ENCODE measurements around the gene NCMAP. TPM values are rescaled to one million over a fixed set of nuclear protein-coding genes. Genes with fewer than 3 reads are reported as not detected.
A peak's percentile ranks its signal among the peaks of the same experiment; 100 is the strongest.

NCMAP gene
- polyA plus RNA-seq, 1 donor from 2014 or later: not detected

- no peaks in the 10 kb centered on the region for H3K36me3 Mint-ChIP-seq
- no peaks in the 10 kb centered on the region for H3K9me3 Mint-ChIP-seq
Measured at GRCh38 chr1:24606296-24606605, 50.4 kb downstream of the NCMAP start.

GRCh38 chr1:24606621-24607020 lies 50.7 kb downstream of the NCMAP start:
- Mint-ChIP-seq H3K9me3 (no peaks in the 10 kb centered on the region), H3K27ac (no peak overlapping the region)

More at GRCh38 chr1:24606296-24606605, 50.4 kb downstream of the NCMAP start:
- Mint-ChIP-seq H3K4me1 (peaks cover 0 to 4% (median 0%) of the 10 kb centered on the region in 3 donors), H3K4me3 (no peak overlapping the region), H3K27ac (no peak overlapping the region), H3K27me3 (peaks cover 3% of the 10 kb centered on the region)

GRCh38 chr1:24609949-24610517 lies 54.1 kb downstream of the NCMAP start:
- no peak overlapping the region for H3K4me3 Mint-ChIP-seq
- no peaks in the 10 kb centered on the region for H3K4me1 Mint-ChIP-seq
- no peaks in the 10 kb centered on the region for H3K9me3 Mint-ChIP-seq
- H3K36me3 Mint-ChIP-seq: no peaks in the 10 kb centered on the region
- H3K27me3 Mint-ChIP-seq: peaks cover 3% of the 10 kb centered on the region
- H3K27ac Mint-ChIP-seq: no peak overlapping the region

More at GRCh38 chr1:24606621-24607020, 50.7 kb downstream of the NCMAP start:
- H3K36me3 Mint-ChIP-seq: no peaks in the 10 kb centered on the region
- H3K27me3 Mint-ChIP-seq: peaks cover 3% of the 10 kb centered on the region
- H3K4me1 Mint-ChIP-seq: peaks cover 0 to 4% (median 0%) of the 10 kb centered on the region in 3 donors
- no peak overlapping the region for H3K4me3 Mint-ChIP-seq

GRCh38 chr1:24619376-24619775 lies 63.5 kb downstream of the NCMAP start:
- Mint-ChIP-seq H3K4me3 (no peak overlapping the region), H3K36me3 (no peaks in the 10 kb centered on the region), H3K9me3 (no peaks in the 10 kb centered on the region), H3K4me1 (no peaks in the 10 kb centered on the region), H3K27ac (no peak overlapping the region), H3K27me3 (peaks cover 3% of the 10 kb centered on the region)

- H3K27me3 Mint-ChIP-seq: peaks cover 3% of the 10 kb centered on the region
- H3K36me3 Mint-ChIP-seq: no peaks in the 10 kb centered on the region
Measured at GRCh38 chr1:24620678-24621077, 64.8 kb downstream of the NCMAP start.

GRCh38 chr1:24621121-24621520 lies 65.2 kb downstream of the NCMAP start:
- Mint-ChIP-seq H3K27me3 (peaks cover 3% of the 10 kb centered on the region), H3K4me1 (no peaks in the 10 kb centered on the region)

More at GRCh38 chr1:24620678-24621077, 64.8 kb downstream of the NCMAP start:
- H3K4me3 Mint-ChIP-seq: no peak overlapping the region
- H3K4me1 Mint-ChIP-seq: no peaks in the 10 kb centered on the region
- H3K27ac Mint-ChIP-seq: no peak overlapping the region
- no peaks in the 10 kb centered on the region for H3K9me3 Mint-ChIP-seq

GRCh38 chr1:24622218-24622617 lies 66.3 kb downstream of the NCMAP start:
- H3K27ac Mint-ChIP-seq: no peak overlapping the region
- no peak overlapping the region for H3K4me3 Mint-ChIP-seq
- no peaks in the 10 kb centered on the region for H3K9me3 Mint-ChIP-seq
- no peaks in the 10 kb centered on the region for H3K36me3 Mint-ChIP-seq
- peaks cover 2% of the 10 kb centered on the region for H3K27me3 Mint-ChIP-seq
- H3K4me1 Mint-ChIP-seq: no peaks in the 10 kb centered on the region

More at GRCh38 chr1:24621121-24621520, 65.2 kb downstream of the NCMAP start:
- H3K36me3 Mint-ChIP-seq: no peaks in the 10 kb centered on the region
- no peaks in the 10 kb centered on the region for H3K9me3 Mint-ChIP-seq
- no peak overlapping the region for H3K27ac Mint-ChIP-seq
- H3K4me3 Mint-ChIP-seq: no peak overlapping the region

GRCh38 chr1:24632832-24633175 lies 76.9 kb downstream of the NCMAP start:
- Mint-ChIP-seq H3K4me1 (peaks cover 2 to 4% (median 3%) of the 10 kb centered on the region in 3 donors), H3K36me3 (peaks cover 2% of the 10 kb centered on the region), H3K9me3 (no peaks in the 10 kb centered on the region), H3K4me3 (no peak overlapping the region), H3K27ac (no peak overlapping the region), H3K27me3 (peaks cover 8% of the 10 kb centered on the region)

DNA sequence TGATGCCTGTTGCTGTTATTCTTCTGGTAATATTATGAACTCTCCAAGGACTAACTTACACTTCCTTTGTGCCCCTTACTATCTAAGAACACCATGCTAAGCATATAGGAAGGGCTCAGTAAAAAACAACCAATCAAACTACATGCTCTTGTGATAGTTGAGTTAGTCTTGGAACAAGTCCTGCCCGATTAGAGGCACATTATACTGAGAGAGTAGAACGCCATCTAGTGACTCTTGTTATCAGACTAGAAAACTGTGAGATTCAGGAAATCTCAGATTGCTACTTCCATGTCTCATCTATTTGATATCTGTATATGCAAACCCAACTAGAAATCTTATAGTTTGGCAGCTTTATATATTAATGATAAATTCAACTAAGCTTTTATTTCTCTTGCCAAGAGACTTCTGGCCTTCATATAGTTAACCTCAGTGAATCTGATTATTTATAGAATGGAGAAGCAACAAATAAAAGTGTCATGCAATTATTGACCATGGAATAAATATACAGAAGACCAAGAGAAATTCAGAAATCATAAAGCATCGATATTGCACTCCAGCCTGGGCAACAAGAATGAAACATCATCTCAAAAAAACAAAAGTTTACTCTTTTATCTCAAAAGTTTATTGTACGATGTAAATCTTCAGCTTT lies 79.4 kb downstream of the NCMAP start:
- Mint-ChIP-seq H3K4me3 (no peak overlapping the region), H3K27ac (no peak overlapping the region), H3K36me3 (peaks cover 1% of the 10 kb centered on the region), H3K4me1 (peaks cover 2 to 8% (median 3%) of the 10 kb centered on the region in 3 donors), H3K27me3 (peaks cover 2% of the 10 kb centered on the region), H3K9me3 (no peaks in the 10 kb centered on the region)

- H3K4me1 Mint-ChIP-seq: peaks cover 9 to 14% (median 10%) of the 10 kb centered on the region in 3 donors
- peak overlapping the region in 1 of 4 donors; percentile 28 for H3K4me3 Mint-ChIP-seq
- H3K36me3 Mint-ChIP-seq: peaks cover 1% of the 10 kb centered on the region
- H3K27me3 Mint-ChIP-seq: peaks cover 2% of the 10 kb centered on the region
- no peak overlapping the region for H3K27ac Mint-ChIP-seq
- H3K9me3 Mint-ChIP-seq: no peaks in the 10 kb centered on the region
Measured at GRCh38 chr1:24636661-24637357, 80.9 kb downstream of the NCMAP start.

- Mint-ChIP-seq H3K27ac (peak overlapping the region in 1 of 3 donors; percentile 91), H3K9me3 (no peaks in the 10 kb centered on the region), H3K27me3 (peaks cover 2% of the 10 kb centered on the region), H3K4me1 (peaks cover 12 to 20% (median 14%) of the 10 kb centered on the region in 3 donors), H3K36me3 (peaks cover 1% of the 10 kb centered on the region), H3K4me3 (peak overlapping the region in 3 of 4 donors; percentile 0 to 92 (median 15))
Measured at GRCh38 chr1:24639094-24639493, 83.2 kb downstream of the NCMAP start.

DNA sequence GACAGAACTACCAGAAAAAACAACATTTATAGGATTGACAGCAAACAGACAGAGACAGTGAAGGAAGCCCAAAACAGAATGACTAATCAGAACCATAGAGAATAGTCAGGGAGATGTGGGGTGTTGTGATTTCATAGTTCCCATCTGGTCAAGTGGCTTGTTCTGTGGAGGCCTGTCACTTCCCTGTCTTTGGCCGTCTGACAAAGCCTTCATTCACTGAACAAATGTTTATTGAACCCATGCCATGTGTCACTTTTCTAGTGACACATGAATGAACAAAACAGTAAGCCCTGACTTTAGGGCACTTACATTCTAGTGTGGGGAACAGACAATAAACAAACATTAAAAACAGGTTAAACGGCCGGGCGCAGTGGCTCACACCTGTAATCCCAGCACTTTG lies 84.0 kb downstream of the NCMAP start:
- peaks cover 2% of the 10 kb centered on the region for H3K27me3 Mint-ChIP-seq
- H3K4me3 Mint-ChIP-seq: peak overlapping the region in 1 of 4 donors; percentile 92
- H3K36me3 Mint-ChIP-seq: peaks cover 1% of the 10 kb centered on the region
- H3K4me1 Mint-ChIP-seq: peaks cover 20 to 28% (median 22%) of the 10 kb centered on the region in 3 donors
- no peaks in the 10 kb centered on the region for H3K9me3 Mint-ChIP-seq
- peak overlapping the region in 1 of 3 donors; percentile 91 for H3K27ac Mint-ChIP-seq

DNA sequence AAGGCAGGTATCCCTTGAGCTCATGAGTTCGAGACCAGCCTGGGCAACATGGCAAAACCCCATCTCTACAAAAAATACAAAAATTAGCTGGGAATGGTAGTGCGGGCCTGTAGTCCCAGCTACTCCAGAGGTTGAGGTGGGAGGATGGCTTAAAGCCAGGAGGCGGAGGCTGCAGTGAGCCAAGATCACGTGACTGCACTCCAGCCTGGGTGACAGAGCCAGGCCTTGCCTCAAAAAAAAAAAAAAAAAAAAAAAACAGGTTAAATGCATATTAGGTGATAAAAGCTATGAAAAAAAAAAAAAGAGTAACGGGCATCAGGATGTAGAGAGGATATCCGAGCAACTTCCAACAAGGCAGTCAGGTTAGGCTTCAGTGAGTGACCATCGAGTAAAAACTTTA lies 84.4 kb downstream of the NCMAP start:
- no peaks in the 10 kb centered on the region for H3K27me3 Mint-ChIP-seq
- peaks cover 21 to 28% (median 24%) of the 10 kb centered on the region in 3 donors for H3K4me1 Mint-ChIP-seq
- H3K9me3 Mint-ChIP-seq: no peaks in the 10 kb centered on the region
- peaks cover 1% of the 10 kb centered on the region for H3K36me3 Mint-ChIP-seq
- H3K4me3 Mint-ChIP-seq: peak overlapping the region in 3 of 4 donors; percentile 56 to 92 (median 75)
- H3K27ac Mint-ChIP-seq: peak overlapping the region in 2 of 3 donors; percentile 19 to 91

DNA sequence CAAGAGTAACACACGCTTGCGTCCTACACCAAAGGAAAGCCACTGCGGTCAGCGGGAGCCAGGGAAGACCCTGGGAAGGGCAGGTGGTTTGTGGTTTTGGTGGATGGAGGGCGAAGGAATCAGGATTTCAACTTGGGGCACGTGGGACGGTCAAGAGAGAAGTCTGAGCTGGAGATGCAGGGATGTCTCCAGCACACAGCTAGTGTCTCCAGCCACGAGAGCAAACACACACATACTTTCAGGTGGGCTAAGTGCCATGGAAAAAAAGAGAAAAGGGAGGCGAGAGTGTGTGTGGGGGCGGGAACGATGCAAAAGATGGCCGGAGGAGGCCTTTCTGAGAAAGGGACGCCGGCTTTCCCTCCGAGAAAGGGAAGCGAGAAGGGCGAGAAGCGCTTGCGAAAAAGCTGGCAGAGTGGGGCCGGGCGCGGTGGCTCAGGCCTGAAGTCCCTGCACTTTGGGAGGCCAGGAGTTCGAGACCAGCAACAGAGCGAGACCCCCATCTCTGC lies 85.8 kb downstream of the NCMAP start:
- Mint-ChIP-seq H3K9me3 (no peaks in the 10 kb centered on the region), H3K36me3 (peaks cover 1% of the 10 kb centered on the region), H3K4me1 (peaks cover 27 to 30% (median 28%) of the 10 kb centered on the region in 3 donors), H3K27ac (peak overlapping the region; percentile 91 to 100 (median 98)), H3K4me3 (peak overlapping the region; percentile 92 to 100 (median 97)), H3K27me3 (no peaks in the 10 kb centered on the region)
